Prostate gland (tissue), 2 donors: ENCODE data around the gene RAPGEF3.
A peak's percentile ranks its signal among the peaks of the same experiment; 100 is the strongest.

Experiments
- POLR2A ChIP-seq: fragments of 450-650 bp; IDR thresholded peaks from one replicate; pipeline ENCODE4 v1.6.1; 2016; ENCODE audit warnings: antibody characterized with exemption, mild to moderate bottlenecking
- TF ChIP-seq, protein P1 (sequence below), 4 experiments: fragments of 200-600 bp in 2 of 4; fragments of 450-650 bp in 2 of 4; sonication (generic) in 2 of 4; IDR thresholded peaks; 1 replicate in 3 of 4; 2 replicates in 1 of 4; pipeline ENCODE4 v1.5.1; 2016 to 2019; ENCODE audit warnings: antibody characterized with exemption in 4 of 4, mild to moderate bottlenecking in 2 of 4, moderate library complexity in 2 of 4

DNA sequence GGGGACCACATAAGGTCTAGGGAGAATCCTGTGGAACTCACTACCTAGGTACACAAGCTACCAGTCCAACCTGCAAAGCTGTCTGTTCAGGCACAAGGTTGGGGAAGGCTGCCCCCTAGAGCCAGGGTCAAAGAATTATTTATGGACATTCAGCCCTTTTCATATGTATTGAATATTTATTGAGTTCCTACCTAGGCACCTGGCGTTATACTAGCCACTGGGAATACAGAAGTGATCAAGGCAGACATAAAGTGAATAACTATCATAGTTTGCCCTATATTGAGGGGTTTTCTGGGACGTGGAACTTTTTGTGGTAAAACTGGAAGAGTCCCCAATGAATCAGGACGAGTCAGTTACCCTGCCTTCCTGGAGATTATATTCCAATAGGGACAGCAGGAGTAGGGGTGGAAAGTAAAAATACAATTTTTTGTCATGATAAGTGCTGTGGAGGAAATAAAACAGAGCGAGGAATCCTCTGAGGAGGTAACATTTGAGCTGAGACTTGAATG, 8.6 kb upstream of the RAPGEF3 start:
- TF ChIP-seq, protein P1, sequence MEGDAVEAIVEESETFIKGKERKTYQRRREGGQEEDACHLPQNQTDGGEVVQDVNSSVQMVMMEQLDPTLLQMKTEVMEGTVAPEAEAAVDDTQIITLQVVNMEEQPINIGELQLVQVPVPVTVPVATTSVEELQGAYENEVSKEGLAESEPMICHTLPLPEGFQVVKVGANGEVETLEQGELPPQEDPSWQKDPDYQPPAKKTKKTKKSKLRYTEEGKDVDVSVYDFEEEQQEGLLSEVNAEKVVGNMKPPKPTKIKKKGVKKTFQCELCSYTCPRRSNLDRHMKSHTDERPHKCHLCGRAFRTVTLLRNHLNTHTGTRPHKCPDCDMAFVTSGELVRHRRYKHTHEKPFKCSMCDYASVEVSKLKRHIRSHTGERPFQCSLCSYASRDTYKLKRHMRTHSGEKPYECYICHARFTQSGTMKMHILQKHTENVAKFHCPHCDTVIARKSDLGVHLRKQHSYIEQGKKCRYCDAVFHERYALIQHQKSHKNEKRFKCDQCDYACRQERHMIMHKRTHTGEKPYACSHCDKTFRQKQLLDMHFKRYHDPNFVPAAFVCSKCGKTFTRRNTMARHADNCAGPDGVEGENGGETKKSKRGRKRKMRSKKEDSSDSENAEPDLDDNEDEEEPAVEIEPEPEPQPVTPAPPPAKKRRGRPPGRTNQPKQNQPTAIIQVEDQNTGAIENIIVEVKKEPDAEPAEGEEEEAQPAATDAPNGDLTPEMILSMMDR (IDR thresholded peaks at IDR 0.05): peak; percentile 23 to 76 (median 68)
- TF ChIP-seq POLR2A: no peak
